ENCODE data around the gene CILP2. TPM values are rescaled to one million over a fixed set of nuclear protein-coding genes. Genes with fewer than 3 reads are reported as not detected.

Gene CILP2
- total and polyA plus RNA-seq, 2 of the 8 experiments (the other 6 are each of a cell fraction or from before 2014, with no cell fraction given): 4.4 to 5.8 TPM

DNA sequence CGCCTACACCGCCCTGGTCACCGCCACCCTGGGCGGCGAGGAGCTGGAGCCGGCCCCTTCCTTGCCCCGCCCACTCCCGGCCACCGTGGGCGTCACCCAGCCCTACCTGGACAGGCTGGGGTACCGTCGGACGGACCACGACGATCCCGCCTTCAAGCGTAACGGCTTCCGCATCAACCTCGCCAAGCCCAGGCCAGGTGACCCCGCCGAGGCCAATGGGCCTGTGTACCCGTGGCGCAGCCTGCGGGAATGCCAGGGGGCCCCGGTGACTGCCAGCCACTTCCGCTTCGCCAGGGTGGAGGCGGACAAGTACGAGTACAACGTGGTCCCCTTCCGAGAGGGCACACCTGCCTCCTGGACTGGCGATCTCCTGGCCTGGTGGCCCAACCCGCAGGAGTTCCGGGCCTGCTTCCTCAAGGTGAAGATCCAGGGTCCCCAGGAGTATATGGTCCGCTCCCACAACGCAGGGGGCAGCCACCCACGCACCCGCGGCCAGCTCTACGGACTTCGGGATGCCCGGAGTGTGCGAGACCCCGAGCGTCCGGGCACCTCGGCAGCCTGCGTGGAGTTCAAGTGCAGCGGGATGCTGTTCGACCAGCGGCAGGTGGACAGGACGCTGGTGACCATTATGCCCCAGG is 7.0 kb downstream of the CILP2 start (continued):
- TF ChIP-seq, protein P1, sequence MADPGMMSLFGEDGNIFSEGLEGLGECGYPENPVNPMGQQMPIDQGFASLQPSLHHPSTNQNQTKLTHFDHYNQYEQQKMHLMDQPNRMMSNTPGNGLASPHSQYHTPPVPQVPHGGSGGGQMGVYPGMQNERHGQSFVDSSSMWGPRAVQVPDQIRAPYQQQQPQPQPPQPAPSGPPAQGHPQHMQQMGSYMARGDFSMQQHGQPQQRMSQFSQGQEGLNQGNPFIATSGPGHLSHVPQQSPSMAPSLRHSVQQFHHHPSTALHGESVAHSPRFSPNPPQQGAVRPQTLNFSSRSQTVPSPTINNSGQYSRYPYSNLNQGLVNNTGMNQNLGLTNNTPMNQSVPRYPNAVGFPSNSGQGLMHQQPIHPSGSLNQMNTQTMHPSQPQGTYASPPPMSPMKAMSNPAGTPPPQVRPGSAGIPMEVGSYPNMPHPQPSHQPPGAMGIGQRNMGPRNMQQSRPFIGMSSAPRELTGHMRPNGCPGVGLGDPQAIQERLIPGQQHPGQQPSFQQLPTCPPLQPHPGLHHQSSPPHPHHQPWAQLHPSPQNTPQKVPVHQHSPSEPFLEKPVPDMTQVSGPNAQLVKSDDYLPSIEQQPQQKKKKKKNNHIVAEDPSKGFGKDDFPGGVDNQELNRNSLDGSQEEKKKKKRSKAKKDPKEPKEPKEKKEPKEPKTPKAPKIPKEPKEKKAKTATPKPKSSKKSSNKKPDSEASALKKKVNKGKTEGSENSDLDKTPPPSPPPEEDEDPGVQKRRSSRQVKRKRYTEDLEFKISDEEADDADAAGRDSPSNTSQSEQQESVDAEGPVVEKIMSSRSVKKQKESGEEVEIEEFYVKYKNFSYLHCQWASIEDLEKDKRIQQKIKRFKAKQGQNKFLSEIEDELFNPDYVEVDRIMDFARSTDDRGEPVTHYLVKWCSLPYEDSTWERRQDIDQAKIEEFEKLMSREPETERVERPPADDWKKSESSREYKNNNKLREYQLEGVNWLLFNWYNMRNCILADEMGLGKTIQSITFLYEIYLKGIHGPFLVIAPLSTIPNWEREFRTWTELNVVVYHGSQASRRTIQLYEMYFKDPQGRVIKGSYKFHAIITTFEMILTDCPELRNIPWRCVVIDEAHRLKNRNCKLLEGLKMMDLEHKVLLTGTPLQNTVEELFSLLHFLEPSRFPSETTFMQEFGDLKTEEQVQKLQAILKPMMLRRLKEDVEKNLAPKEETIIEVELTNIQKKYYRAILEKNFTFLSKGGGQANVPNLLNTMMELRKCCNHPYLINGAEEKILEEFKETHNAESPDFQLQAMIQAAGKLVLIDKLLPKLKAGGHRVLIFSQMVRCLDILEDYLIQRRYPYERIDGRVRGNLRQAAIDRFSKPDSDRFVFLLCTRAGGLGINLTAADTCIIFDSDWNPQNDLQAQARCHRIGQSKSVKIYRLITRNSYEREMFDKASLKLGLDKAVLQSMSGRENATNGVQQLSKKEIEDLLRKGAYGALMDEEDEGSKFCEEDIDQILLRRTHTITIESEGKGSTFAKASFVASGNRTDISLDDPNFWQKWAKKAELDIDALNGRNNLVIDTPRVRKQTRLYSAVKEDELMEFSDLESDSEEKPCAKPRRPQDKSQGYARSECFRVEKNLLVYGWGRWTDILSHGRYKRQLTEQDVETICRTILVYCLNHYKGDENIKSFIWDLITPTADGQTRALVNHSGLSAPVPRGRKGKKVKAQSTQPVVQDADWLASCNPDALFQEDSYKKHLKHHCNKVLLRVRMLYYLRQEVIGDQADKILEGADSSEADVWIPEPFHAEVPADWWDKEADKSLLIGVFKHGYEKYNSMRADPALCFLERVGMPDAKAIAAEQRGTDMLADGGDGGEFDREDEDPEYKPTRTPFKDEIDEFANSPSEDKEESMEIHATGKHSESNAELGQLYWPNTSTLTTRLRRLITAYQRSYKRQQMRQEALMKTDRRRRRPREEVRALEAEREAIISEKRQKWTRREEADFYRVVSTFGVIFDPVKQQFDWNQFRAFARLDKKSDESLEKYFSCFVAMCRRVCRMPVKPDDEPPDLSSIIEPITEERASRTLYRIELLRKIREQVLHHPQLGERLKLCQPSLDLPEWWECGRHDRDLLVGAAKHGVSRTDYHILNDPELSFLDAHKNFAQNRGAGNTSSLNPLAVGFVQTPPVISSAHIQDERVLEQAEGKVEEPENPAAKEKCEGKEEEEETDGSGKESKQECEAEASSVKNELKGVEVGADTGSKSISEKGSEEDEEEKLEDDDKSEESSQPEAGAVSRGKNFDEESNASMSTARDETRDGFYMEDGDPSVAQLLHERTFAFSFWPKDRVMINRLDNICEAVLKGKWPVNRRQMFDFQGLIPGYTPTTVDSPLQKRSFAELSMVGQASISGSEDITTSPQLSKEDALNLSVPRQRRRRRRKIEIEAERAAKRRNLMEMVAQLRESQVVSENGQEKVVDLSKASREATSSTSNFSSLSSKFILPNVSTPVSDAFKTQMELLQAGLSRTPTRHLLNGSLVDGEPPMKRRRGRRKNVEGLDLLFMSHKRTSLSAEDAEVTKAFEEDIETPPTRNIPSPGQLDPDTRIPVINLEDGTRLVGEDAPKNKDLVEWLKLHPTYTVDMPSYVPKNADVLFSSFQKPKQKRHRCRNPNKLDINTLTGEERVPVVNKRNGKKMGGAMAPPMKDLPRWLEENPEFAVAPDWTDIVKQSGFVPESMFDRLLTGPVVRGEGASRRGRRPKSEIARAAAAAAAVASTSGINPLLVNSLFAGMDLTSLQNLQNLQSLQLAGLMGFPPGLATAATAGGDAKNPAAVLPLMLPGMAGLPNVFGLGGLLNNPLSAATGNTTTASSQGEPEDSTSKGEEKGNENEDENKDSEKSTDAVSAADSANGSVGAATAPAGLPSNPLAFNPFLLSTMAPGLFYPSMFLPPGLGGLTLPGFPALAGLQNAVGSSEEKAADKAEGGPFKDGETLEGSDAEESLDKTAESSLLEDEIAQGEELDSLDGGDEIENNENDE (IDR thresholded peaks at IDR 0.05; ENCODE audit: insufficient replicate concordance, low read length): no peak
- no peak for TF ChIP-seq NRF1 (IDR thresholded peaks at IDR 0.05; ENCODE audit: low read depth, low read length)
- TF ChIP-seq TAF1 (IDR thresholded peaks at IDR 0.05; ENCODE audit: low read depth, low read length): no peak
- no peak for TF ChIP-seq FOSL1 (IDR thresholded peaks at IDR 0.05; ENCODE audit: insufficient read depth, low read depth, low read length)
- TF ChIP-seq RBBP5 (IDR thresholded peaks at IDR 0.05; ENCODE audit: borderline replicate concordance, low read depth, low read length): no peak
- TF ChIP-seq, protein P2, sequence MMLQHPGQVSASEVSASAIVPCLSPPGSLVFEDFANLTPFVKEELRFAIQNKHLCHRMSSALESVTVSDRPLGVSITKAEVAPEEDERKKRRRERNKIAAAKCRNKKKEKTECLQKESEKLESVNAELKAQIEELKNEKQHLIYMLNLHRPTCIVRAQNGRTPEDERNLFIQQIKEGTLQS (IDR thresholded peaks at IDR 0.05; ENCODE audit: insufficient read depth, low read depth, low read length): no peak
- TF ChIP-seq EP300 (IDR thresholded peaks at IDR 0.05; ENCODE audit: borderline replicate concordance in 1 of 2, low read depth in 2 of 2, low read length in 2 of 2): no peak

Measured in H1 (cell line).